Measurements from ENCODE around the gene KAT6B.

KAT6B gene

GRCh38 chr10:75021379-75022249 lies 195.2 kb downstream of the KAT6B start:
- no peak for DNase-seq

- DNase-seq, result no peak
Measured at GRCh38 chr10:75023074-75023473, 196.7 kb downstream of the KAT6B start.

- no peak for DNase-seq
Measured at GRCh38 chr10:75024971-75025523, 198.6 kb downstream of the KAT6B start.

- no peak for DNase-seq
Measured at GRCh38 chr10:75028049-75028448, 201.6 kb downstream of the KAT6B start.

GRCh38 chr10:75028748-75029147 lies 202.3 kb downstream of the KAT6B start:
- no peak for DNase-seq

- no peak for DNase-seq
Measured at GRCh38 chr10:75029420-75029819, 203.0 kb downstream of the KAT6B start.

- no peak for DNase-seq
Measured at GRCh38 chr10:75029857-75030256, 203.5 kb downstream of the KAT6B start.

- DNase-seq, result no peak
Measured at GRCh38 chr10:75030371-75030770, 204.0 kb downstream of the KAT6B start.

GRCh38 chr10:75032119-75032518 lies 205.7 kb downstream of the KAT6B start:
- DNase-seq, result no peak

- DNase-seq, result no peak
Measured at GRCh38 chr10:75032813-75033212, 206.4 kb downstream of the KAT6B start.

- no peak for DNase-seq
Measured at GRCh38 chr10:75033399-75034130, 207.2 kb downstream of the KAT6B start.

GRCh38 chr10:75034131-75034512 lies 207.7 kb downstream of the KAT6B start:
- no peak for DNase-seq

- DNase-seq, result no peak
Measured at GRCh38 chr10:75034714-75035258, 208.4 kb downstream of the KAT6B start.

GRCh38 chr10:75035975-75036708 lies 209.7 kb downstream of the KAT6B start:
- no peak for DNase-seq

GRCh38 chr10:75037171-75038153 lies 211.1 kb downstream of the KAT6B start:
- DNase-seq, result no peak

GRCh38 chr10:75038335-75038734 lies 211.9 kb downstream of the KAT6B start:
- no peak for DNase-seq

GRCh38 chr10:75040576-75040975 lies 214.2 kb downstream of the KAT6B start:
- DNase-seq, result no peak

GRCh38 chr10:75042292-75042974 lies 216.0 kb downstream of the KAT6B start:
- DNase-seq, result no peak

GRCh38 chr10:75043256-75044131 lies 217.1 kb downstream of the KAT6B start:
- DNase-seq, result no peak

GRCh38 chr10:75048669-75049098 lies 222.3 kb downstream of the KAT6B start:
- DNase-seq, result no peak
